Skin of body (tissue), 2 donors: ENCODE measurements around the gene DMD. TPM values are rescaled to one million over a fixed set of nuclear protein-coding genes. Genes with fewer than 3 reads are reported as not detected.
"Not testable (repeated sequence)": the region's sequence is repeated elsewhere in the genome, so short reads cannot be mapped to it uniquely, and the experiment has no call there.

Experiments
- DNase-seq: peaks from one replicate; lab custom pipeline; 2025; lab: John Stamatoyannopoulos, UW
- total RNA-seq: library from RNA; depleted of rRNA; stranded (reverse); fragments of >200 nt; gene quantifications from one replicate; pipeline ENCODE4 v1.2.3, GENCODE V29; 2014

The DMD gene
- total RNA-seq, 1 donor from 2014 or later = 87.0 TPM

DNA sequence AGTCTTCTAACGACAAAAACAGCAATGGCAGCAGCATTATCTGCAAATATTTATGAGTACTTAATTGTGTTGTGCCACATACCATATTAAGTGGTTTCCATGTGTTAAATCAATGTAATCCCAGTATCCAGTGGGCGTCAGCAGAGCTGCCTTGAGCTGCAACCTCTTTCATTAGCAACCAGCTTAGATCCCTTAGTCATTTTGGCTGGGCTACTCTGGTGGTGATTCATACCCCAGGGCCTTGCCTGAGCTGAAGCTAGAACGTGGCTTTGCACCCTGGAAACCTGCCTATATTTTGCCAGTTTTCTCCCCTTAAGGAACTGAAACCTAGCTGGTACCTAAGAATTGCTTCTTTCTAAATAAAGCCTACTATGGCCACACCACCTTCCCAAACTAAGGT is 1665.2 kb downstream of the DMD start:
- DNase-seq = no peak

- DNase-seq = no peak
These were observed 1665.6 kb downstream of the DMD start for GRCh38 chrX:31545726-31546125.

DNA sequence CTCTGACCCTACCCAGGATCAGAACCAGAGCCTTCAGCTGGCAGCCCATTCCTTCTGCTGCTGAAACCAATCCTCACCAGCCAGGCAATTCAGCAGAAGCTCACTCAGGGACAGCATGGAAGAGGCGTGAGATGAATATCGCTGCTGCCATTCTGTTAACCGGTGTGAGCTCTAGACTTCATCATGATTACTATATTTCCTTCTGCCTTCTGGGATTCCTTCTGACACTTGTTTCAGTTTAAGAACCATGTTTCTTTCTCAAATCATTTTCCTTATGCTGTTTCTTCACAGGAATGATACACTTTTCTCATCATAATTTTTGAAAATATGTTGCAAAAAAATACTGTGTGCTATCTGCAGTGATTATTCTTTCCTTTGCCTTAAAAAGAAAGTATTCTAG is 1666.2 kb downstream of the DMD start:
- DNase-seq = no peak

DNA sequence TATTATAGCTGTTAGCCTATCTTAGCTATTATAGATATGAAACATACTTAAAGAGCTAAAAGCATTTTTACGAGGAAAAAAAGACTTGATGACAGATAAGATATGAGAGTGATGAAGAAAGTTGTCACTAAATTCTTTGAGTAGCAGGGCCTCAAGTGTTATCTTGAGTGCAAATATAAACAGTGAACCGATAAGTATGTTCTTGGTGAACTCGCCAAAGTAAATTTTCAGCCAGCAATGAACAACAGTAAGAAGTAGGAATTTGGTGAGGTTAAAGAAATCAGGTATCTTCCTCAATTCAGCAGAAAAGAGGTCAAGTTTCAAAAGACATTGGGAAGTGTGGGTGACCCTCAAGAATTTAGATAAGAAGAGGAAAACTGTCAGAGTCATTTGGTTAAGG is 1667.7 kb downstream of the DMD start:
- no peak for DNase-seq

GRCh38 chrX:31542566-31542965 is 1668.8 kb downstream of the DMD start:
- DNase-seq = no peak

DNA sequence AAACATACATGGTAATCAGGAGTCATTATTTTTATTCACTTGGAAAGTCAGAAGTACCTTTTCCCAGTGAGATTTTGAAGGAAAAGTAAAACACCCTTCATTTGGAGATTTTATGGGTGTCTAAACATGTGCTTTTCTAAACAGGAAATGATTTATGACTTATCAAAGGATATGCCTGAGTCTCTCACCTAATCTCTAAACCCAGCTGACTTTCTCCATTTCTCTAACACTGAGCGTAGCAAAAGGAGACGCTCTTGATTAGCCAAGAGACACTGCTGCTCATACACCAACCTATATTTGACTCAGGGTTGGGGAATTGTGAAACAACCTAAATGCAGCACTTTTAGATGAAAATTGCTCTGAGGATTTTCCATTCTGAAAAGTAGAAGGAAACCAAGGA is 1671.0 kb downstream of the DMD start:
- no peak for DNase-seq

- no peak for DNase-seq
These were observed 1683.8 kb downstream of the DMD start for GRCh38 chrX:31527455-31528126.

GRCh38 chrX:31523884-31524536 is 1687.3 kb downstream of the DMD start:
- no peak for DNase-seq

- no peak for DNase-seq
These were observed 1688.6 kb downstream of the DMD start for GRCh38 chrX:31522760-31523159.

GRCh38 chrX:31521941-31522340 is 1689.4 kb downstream of the DMD start:
- no peak for DNase-seq

GRCh38 chrX:31516527-31516926 is 1694.8 kb downstream of the DMD start:
- no peak for DNase-seq

GRCh38 chrX:31508338-31508737 is 1703.0 kb downstream of the DMD start:
- DNase-seq = peak; percentile 35

- DNase-seq = no peak
These were observed 1704.4 kb downstream of the DMD start for GRCh38 chrX:31506928-31507327.

DNA sequence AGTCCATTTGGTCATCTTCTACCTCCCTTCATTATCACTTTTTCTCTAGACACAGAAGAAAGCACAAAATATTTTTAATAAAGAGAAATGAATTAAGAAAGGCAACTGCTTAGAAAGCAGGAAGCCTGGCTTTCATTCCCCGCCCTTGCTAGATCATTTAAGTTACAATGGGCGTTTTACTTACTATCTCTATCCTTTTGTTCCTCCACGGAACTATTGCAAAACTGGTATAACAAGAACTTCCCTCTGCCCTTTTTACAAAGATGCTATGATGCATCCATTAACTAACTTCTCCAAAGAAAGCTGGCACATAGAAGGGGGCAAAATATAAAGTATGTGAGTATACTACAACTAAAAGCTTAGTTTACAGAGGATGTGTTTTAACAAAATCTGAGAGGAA is 1705.0 kb downstream of the DMD start:
- DNase-seq = no peak

DNA sequence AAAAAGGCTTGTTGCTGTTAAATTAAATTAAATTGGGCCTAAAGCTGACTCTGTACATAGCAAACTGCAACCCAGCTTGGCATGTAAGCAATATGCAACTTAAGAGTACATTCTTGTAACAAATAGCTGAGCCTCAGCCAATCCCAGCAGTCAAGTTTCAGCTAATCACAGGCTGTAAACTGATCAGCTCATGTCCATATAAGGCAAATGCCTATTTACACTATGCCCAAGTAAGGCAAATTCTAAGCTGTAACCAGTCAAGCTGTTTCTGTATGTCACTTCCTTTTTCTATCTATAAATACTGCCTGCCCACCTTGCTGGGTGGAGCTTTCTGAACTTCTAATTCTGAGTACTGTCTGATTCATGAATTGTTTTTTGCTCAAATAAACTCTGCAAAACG is 1710.4 kb downstream of the DMD start:
- no peak for DNase-seq

DNA sequence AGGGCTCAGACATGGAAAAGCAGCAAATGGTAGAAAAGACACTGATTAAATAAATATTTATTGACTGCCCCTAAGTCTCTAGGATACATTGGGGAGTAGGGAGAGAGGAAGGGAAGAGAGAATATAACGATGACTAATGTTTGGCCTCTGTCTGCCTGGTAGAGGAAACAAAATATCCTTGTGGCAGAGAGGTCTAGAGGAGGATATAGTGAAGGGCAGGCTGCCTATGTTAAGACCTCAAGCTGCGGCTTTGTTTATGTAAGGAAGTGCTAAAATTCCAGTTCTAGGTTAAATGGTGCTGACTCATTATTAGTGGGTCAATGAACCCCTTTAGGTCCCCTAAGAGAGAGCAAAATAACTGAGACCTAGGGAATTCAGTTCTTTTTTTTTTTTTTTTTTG is 1712.2 kb downstream of the DMD start:
- no peak for DNase-seq

DNA sequence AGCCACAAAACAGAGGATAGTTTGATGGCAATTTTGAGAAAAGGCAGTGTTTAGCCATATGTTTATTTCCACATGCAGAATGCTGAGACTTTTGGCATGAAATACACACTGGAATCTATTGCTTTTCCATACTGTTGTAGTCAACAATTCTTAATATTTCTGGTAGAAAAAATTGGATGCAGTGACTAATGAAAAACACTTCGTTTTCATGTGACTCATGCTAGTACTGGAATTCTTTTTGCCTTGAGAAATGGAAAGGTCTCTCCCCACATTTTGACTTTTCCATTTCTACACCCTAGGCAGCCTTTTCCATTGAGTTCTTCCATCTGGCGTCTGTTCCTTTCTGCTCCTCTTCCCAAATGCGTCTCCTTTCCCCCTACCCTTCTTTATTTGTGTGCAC is 1714.3 kb downstream of the DMD start:
- peak; percentile 71 for DNase-seq

- no peak for DNase-seq
These were observed 1723.4 kb downstream of the DMD start for GRCh38 chrX:31487951-31488350.

GRCh38 chrX:31483336-31483735 is 1728.0 kb downstream of the DMD start:
- no peak for DNase-seq

DNA sequence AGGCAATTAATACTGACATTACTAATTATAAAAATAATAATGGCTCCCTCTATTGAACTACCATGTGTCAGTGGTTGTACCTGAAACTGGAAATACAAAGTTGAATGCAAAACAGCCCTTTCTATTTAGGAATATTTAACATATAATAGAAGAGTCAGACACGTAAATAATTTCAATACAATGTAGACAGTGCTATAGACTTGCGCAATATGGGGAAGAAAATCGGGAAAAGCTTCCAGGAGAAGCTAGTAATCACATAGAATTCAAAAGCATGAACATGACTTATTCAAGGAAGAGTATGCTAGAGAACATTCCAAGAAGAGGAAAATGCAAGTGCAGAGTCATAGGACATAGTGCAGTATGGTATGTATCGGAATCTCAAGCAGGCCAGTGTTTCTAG is 1730.7 kb downstream of the DMD start:
- no peak for DNase-seq

DNA sequence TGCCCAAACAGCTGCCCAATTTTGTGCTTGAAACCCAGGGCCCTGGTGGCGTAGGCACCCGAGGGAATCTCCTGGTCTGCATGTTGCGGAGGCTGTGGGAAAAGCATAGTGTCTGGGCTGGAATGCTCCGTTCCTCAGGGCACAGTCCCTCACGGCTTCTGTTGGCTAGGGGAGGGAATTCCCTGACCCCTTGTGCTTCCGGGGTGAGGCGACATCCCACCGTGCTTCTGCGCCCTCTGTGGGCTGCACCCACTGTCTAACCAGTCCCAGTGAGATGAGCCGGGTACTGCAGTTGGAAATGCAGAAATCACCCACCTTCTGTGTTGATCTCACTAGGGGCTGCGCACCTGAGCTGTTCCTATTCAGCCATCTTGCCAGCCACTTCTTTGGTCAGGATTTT is 1740.1 kb downstream of the DMD start:
- no peak for DNase-seq

GRCh38 chrX:31470753-31471152 is 1740.6 kb downstream of the DMD start:
- not testable (repeated sequence) for DNase-seq

DNA sequence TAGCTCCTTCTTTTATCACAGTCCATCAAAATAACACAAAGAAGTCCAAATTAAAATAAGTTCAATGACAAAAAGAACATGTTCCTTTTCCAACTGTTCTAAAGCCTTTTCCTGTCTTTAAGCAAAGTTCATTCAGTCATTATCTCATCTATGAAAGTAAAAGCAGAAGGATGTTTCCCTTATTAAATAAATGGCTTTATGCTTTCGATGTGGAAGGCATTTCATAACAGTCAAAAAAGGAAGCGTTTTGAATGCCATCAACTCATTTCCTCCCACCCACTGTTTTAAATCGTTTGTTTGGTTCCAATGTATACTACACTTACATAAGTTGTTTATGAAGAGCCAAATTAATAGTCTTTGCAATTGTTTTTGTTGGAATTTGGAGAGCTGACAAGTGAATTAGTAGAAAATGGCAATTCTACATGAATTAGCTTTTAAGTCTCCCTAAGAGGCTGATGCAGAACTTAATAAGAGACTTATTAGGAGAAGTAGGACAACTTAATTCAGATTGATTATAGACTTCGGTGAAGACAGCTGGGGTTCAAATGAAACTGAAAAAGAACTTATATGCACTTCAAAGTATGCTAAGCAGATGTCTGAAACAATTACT is 1746.9 kb downstream of the DMD start:
- DNase-seq = no peak
